ENCODE data around the gene GPR18. TPM values are rescaled to one million over a fixed set of nuclear protein-coding genes. Genes with fewer than 3 reads are reported as not detected.

The GPR18 gene
- total and polyA plus RNA-seq, 2 of the 4 experiments (the other 2 are of a cell fraction), result not detected

DNA sequence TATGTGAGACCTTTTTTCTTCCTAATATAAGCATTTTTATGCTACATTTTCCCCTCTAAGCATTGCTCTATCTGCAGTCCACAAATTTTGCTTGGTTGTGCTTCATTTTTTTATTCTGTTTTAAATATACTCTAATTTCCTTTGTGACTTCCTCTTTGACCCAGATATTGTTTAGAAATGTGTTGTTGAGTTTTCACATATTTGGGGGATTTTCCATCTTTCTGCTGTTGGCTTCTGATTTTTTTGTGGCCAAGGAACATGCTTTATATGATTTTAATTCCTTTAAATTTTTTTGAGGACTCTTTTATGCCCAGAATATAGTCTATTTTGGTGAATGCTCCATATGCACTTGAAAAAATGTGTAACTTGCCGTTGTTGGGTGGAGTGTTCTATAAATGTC, 34.6 kb downstream of the GPR18 start:
- WGBS, 2 experiments (ENCODE audit: extremely low coverage in 2 of 2, insufficient read length in 1 of 2), result 100% methylated on average over 1 of the region's 1 CpG; no CpG with 5 or more reads in 1 of the 2 experiments
- Histone ChIP-seq H2AK5ac (ENCODE audit: low read depth, low read length) (no peak overlapping the region), H3K9me3 (ENCODE audit: control insufficient read depth, insufficient read depth, low read length) (no peaks in the 10 kb centered on the region), H2AK9ac (replicated peaks; ENCODE audit: low read depth, low read length, poor library complexity) (no peak overlapping the region), H3K23ac (ENCODE audit: low read depth, low read length) (no peak overlapping the region), H3K79me1 (ENCODE audit: low read depth in 1 of 2, low read length in 2 of 2) (peaks cover 45 to 64% of the 10 kb centered on the region in 2 experiments), H2BK20ac (ENCODE audit: low read depth, low read length) (no peak overlapping the region), H2BK5ac (ENCODE audit: low read depth, low read length, poor library complexity, severe bottlenecking) (no peak overlapping the region), H3K36me3 (ENCODE audit: control insufficient read depth, insufficient read depth, low read length) (peaks cover 3% of the 10 kb centered on the region; the same call in 1 of the 2 replicates), H3K27ac (ENCODE audit: insufficient read depth, low read length) (no peak overlapping the region), H4K20me1 (ENCODE audit: insufficient read depth, low read length) (peaks cover 42% of the 10 kb centered on the region), H3K14ac (replicated peaks; ENCODE audit: low read depth, low read length) (no peak overlapping the region), H4K91ac (ENCODE audit: insufficient read depth, low read depth, low read length) (no peak overlapping the region), H3K4me2 (ENCODE audit: low read depth, low read length) (no peak overlapping the region), H3K4ac (ENCODE audit: low read depth, low read length) (no peak overlapping the region), H3K18ac (ENCODE audit: low read depth, low read length) (no peak overlapping the region), H3K56ac (ENCODE audit: extremely low read depth, insufficient read depth, low read length) (no peak overlapping the region), H3K4me1 (ENCODE audit: control insufficient read depth, insufficient read depth, low read length) (peaks cover 6% of the 10 kb centered on the region), H3K27me3 (ENCODE audit: control insufficient read depth, insufficient read depth, low read length) (no peaks in the 10 kb centered on the region), H2BK120ac (ENCODE audit: low read depth, low read length) (no peak overlapping the region), H3K9ac (ENCODE audit: low read depth, low read length) (no peak overlapping the region), H3K9me1 (ENCODE audit: insufficient read depth, low read length) (peaks cover 21% of the 10 kb centered on the region), H2AFZ (replicated peaks; ENCODE audit: low read length, poor library complexity) (no peak overlapping the region), H2BK15ac (ENCODE audit: low read depth, low read length) (no peak overlapping the region), H4K5ac (ENCODE audit: low read depth, low read length) (no peak overlapping the region), H3K4me3 (ENCODE audit: insufficient read depth, low read depth, low read length) (no peak overlapping the region), H4K8ac (ENCODE audit: low read depth in 2 of 2, low read length in 2 of 2) (no peak overlapping the region)
- DNase-seq (no peak), ATAC-seq (ENCODE audit: low read depth) (no peak)
- ChIA-PET POLR2A (ENCODE audit: unreplicated experiment) (no interaction called here), CTCF (no interaction called here)
- no TSS peak for BruUV-seq (replicated peaks)
- TF ChIP-seq RCOR1 (IDR thresholded peaks at IDR 0.05; ENCODE audit: insufficient replicate concordance, low read length) (no peak), FOS (IDR thresholded peaks at IDR 0.05; ENCODE audit: low read depth, low read length) (no peak), SMC3 (IDR thresholded peaks at IDR 0.05; ENCODE audit: low read depth, low read length) (no peak), MAFK (IDR thresholded peaks at IDR 0.05; ENCODE audit: low read depth, low read length) (no peak), BHLHE40 (IDR thresholded peaks at IDR 0.05; ENCODE audit: low read depth, low read length) (no peak), NFE2L2 (IDR thresholded peaks at IDR 0.05; ENCODE audit: low read depth, low read length) (no peak), MXI1 (IDR thresholded peaks at IDR 0.05; ENCODE audit: borderline replicate concordance, low read depth, low read length) (no peak), CEBPB (IDR thresholded peaks at IDR 0.05; ENCODE audit: low read depth, low read length) (no peak), RAD21 (IDR thresholded peaks at IDR 0.05; ENCODE audit: low read length) (no peak), POLR2A (IDR thresholded peaks at IDR 0.05; ENCODE audit: low read depth, low read length) (no peak), MAZ (IDR thresholded peaks at IDR 0.05; ENCODE audit: borderline replicate concordance, low read depth, low read length) (no peak), CHD1 (IDR thresholded peaks at IDR 0.05; ENCODE audit: low read depth, low read length) (no peak), RFX5 (IDR thresholded peaks at IDR 0.05; ENCODE audit: low read depth, low read length) (no peak)
- TF ChIP-seq, protein P1, sequence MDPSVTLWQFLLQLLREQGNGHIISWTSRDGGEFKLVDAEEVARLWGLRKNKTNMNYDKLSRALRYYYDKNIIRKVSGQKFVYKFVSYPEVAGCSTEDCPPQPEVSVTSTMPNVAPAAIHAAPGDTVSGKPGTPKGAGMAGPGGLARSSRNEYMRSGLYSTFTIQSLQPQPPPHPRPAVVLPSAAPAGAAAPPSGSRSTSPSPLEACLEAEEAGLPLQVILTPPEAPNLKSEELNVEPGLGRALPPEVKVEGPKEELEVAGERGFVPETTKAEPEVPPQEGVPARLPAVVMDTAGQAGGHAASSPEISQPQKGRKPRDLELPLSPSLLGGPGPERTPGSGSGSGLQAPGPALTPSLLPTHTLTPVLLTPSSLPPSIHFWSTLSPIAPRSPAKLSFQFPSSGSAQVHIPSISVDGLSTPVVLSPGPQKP (IDR thresholded peaks at IDR 0.05; ENCODE audit: borderline replicate concordance, low read depth, low read length), result no peak
- TF ChIP-seq, protein P2, sequence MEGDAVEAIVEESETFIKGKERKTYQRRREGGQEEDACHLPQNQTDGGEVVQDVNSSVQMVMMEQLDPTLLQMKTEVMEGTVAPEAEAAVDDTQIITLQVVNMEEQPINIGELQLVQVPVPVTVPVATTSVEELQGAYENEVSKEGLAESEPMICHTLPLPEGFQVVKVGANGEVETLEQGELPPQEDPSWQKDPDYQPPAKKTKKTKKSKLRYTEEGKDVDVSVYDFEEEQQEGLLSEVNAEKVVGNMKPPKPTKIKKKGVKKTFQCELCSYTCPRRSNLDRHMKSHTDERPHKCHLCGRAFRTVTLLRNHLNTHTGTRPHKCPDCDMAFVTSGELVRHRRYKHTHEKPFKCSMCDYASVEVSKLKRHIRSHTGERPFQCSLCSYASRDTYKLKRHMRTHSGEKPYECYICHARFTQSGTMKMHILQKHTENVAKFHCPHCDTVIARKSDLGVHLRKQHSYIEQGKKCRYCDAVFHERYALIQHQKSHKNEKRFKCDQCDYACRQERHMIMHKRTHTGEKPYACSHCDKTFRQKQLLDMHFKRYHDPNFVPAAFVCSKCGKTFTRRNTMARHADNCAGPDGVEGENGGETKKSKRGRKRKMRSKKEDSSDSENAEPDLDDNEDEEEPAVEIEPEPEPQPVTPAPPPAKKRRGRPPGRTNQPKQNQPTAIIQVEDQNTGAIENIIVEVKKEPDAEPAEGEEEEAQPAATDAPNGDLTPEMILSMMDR (conservative IDR thresholded peaks at IDR 0.05; ENCODE audit: low read depth, low read length), result no peak
- TF ChIP-seq, protein P3, sequence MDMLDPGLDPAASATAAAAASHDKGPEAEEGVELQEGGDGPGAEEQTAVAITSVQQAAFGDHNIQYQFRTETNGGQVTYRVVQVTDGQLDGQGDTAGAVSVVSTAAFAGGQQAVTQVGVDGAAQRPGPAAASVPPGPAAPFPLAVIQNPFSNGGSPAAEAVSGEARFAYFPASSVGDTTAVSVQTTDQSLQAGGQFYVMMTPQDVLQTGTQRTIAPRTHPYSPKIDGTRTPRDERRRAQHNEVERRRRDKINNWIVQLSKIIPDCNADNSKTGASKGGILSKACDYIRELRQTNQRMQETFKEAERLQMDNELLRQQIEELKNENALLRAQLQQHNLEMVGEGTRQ (IDR thresholded peaks at IDR 0.05; ENCODE audit: low read depth, low read length), result no peak
- in situ Hi-C loops (cut with MboI; ENCODE audit: low sequenced_read_pairs) (no loop called here), dilution Hi-C loops (cut with HindIII; ENCODE audit: low sequenced_read_pairs, unreplicated experiment) (no loop called here), intact Hi-C loops (cut with micrococcal nuclease) (no loop called here)

Measured in IMR-90 (cell line).